GM18861 (cell line): ENCODE results near the gene FGF11.
"Not testable (repeated sequence)": the region's sequence is repeated elsewhere in the genome, so short reads cannot be mapped to it uniquely, and the experiment has no call there.

Source experiments
- ATAC-seq: cut with Tn5 transposase; IDR thresholded peaks from one replicate; pipeline ENCODE4 v1.9.1; 2021; ENCODE audit not compliant: unreplicated experiment

Gene FGF11

DNA sequence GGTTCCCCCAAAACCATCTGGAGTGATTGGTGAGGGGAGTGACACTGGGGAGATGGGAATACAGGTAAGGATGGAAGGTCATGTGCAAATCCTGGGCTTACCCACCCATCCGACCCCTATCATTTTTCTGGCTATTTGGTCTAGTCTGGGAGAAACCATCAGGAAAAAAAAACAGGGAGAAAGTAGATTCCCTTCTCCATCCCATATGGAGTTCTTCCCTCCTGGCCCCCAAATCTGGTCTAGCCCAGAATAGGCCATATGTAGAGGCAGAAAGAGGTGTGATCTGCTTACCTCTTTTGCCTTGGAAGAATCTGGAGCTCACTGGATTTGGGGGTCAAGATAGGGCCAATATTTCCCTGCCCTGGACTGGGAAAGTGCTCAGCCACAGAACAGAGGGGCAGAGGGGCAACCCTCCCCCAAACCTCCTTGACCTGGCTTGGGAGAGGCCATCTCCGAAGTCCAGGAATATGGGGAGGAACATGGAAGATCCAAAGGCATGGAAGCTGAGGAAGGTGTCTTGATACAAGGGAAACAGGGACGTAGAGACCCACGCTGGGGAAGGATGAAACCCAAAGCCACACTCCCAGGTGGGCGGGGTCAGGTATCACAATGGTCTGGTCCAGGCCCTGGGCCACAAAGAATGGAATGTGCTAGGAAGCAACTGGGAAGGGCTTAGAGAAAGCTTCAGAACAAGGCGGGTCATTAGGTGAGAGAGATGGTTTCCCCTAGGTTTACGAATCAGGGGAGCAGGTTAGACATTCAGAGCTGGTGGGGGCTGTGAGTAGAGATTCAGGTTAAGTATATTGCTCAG, 21.7 kb downstream of the FGF11 start:
- ATAC-seq: no peak

GRCh38 chr17:7462474-7463371, 23.4 kb downstream of the FGF11 start:
- ATAC-seq: no peak

DNA sequence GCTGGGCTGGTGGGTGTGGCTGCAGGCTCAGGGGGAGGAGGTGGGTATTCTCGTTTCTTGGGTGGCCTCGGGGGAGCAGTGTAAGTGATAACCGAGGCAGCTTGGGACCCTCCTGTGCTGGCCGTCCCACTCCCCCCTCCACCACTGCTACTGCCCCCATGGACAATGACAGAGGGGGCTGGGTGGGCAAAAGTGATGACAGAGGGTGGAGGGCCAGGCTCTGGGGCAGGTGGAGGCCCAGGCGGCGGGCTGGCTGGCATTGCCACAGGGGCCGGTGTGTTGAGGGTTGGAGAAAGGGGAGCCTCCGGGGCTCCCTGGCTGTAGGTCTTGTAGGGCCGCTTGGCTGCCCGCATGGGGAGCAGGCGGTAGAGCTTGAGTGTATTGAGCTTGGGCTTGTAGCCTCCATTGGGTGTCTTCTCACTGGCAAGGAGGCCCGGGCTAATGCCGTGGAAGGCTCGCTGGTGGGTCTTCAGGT, 24.1 kb downstream of the FGF11 start:
- ATAC-seq: no peak

DNA sequence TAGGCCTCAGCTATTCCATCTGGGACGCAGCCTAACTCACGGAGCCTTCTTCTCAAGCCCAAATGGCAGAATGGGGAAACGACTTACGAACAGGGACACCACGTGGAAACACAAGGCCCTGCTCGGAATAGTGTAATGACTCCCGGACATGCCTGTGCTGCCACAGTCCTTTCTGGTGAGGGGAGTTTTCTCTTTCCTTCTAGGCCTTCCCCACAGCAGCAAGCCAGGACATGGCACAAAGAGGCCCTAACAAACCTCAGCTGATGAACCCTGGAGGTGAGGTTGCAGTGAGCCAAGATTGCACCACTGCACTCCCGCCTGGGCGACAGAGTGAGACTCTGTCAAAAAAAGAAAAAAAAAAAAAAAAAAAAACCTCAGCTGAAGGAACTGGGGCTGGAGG, 24.8 kb downstream of the FGF11 start:
- ATAC-seq: no peak

GRCh38 chr17:7465597-7466275, 26.4 kb downstream of the FGF11 start:
- ATAC-seq: no peak

DNA sequence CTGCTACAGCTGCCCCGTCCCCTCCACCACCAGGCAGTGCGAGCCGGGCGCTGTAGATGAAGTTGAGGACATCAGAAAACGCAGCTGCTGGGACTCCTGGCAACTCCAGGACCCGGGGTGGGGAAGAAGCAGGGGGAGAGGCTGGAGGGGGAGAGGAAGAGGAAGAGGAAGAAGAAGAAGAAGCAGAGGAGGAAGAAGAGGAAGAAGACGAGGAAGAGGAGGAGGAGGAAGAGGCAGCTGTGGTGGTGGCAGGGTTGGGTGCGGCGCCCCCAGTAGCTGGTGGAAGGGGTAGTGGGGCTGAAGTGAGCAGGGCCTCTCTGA, 27.0 kb downstream of the FGF11 start:
- no peak for ATAC-seq

DNA sequence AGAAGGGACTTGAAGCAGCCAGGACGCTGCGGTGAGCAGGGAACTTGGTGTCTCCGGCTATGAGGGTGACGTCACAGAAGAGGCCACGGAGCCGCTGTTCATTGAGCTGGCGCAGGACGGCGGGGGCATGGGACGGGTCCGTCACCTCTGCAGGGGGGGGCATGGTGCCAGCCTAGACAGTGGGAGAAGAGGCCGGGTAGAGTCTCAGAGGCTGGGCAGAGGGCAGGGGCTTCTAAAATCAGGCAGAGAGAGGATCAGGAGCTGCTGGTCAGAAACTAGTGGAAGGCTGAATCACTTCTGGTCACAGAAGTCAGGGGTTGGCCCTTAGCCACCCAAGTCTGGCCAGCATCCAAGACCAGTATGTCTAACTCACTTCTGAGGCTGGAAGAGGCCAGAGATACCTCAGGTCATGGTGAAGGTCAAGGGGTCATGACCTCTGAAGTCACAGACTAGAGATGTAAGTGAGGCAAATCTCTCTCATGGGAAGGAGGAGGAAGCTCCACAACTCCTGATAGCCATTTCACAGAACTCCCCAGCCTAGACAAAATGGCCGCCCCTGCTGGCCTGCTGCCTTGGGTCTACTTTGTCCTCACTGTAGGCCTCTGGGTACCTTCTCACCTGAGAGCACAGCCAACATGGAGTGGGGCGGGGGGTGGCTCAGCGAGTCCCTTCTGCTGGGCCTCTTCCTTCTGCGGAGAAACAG, 27.5 kb downstream of the FGF11 start:
- no peak for ATAC-seq

- ATAC-seq: no peak
Observed at GRCh38 chr17:7467498-7467897, 28.2 kb downstream of the FGF11 start.

DNA sequence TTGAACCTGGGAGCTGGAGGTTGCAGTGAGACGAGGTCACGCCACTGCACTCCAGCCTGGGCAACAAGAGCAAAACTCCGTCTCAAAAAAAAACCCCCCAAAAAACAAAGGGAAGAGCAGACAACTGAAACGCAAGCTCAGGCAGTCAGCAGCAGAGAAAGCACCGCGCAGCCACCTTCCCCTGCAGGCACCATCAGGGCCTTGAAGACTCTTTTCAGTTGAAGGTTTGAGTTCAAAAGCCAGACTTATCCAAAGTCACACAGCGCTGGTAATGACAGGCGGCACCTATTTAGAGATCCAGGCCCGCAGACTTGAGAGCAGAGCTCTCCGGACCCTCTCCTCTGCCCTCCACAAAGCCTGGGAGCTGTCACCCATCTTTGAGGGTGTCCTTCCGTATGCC, 29.0 kb downstream of the FGF11 start:
- no peak for ATAC-seq

GRCh38 chr17:7468804-7469389, 29.6 kb downstream of the FGF11 start:
- ATAC-seq: no peak

DNA sequence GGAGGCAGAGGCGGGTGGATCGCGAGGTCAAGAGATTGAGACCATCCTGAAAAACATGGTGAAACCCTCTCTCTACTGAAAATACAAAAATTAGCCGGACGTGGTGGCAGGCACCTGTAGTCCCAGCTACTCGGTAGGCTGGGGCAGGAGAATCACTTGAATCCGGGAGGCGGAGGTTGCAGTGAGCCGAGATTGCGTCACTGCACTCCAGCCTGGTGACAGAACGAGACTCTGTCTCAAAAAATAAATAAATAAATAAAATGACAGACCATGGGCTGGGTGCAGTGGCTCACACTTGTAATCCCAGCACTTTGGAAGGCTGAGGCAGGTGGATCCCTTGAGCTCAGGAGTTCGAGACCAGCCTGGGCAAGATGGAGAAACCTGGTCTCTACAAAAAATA, 30.5 kb downstream of the FGF11 start:
- ATAC-seq: not testable (repeated sequence)

DNA sequence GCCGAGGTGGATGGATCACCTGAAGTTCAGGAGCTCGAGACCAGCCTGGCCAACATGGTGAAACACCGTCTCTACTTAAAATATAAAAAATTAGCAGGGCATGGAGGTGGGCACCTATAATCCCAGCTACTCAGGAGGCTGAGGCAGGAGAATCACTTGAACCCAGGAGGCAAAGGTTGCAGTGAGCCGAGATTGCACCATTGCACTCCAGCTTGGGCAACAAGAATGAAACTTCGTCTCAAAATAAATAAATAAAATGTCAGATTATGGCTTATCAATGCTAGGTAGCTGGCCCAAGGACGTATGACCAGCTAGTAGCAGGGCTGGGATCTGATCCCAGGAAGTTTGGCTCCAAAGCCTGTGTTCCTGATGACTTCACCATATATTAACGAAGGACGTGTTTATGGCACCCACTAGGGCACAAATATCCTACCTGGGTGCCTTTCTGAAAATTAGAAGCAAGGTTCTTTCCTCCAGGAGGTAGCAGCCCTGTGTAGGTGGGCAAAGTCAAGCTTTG, 31.2 kb downstream of the FGF11 start:
- ATAC-seq: not testable (repeated sequence)

DNA sequence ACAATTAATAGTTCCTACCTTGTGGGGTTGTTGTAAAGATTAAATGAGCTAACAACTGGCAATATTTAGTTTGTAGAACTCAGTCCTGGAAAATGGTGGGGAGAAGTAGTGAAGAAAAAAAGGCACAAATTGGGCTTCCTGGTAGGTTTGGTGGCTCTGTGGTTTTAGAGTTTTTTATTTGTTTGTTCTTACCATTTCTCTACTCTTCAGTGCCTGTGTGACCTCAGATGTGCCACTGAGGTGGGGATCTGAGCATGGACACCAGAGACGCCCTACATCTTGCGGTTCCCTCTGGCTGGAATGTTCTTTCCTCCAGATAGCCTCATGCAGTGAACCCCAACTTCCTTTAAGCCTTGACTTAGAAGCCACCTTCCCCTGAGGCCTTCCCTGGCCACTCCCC, 32.4 kb downstream of the FGF11 start:
- no peak for ATAC-seq

GRCh38 chr17:7474767-7475166, 35.5 kb downstream of the FGF11 start:
- not testable (repeated sequence) for ATAC-seq

DNA sequence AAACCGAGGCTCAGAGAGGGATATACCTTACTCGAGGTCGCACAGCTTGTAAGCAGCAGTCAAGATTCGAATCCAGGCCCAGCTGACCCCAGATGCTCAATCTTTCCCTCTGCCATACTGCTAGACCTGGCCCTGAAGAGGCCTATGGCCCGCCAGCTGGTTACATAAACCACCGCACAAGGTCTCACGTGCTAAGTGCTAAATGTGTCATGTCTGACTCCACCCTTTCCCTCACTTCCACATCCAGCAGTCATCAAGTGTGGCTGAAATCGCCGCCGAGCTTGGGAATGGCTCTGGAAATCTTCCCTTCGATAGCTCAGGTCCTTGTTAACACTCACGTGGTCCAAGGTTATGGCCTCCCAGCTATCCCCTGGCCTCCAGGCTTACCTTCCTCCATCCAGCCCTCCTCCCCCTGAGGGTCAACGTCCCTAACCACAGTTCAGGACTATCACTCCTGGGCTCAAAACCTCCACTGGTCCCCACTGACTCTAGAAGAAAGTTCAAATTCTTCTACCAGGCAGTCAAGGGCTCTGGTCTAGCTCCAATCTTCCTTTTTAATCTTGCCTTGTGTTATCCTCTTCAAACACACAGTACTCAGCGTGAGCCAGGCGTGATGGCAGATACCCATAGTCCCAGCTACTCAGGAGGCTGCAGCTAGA, 36.6 kb downstream of the FGF11 start:
- no peak for ATAC-seq

GRCh38 chr17:7476494-7476893, 37.2 kb downstream of the FGF11 start:
- no peak for ATAC-seq

GRCh38 chr17:7476951-7477350, 37.6 kb downstream of the FGF11 start:
- ATAC-seq: no peak

DNA sequence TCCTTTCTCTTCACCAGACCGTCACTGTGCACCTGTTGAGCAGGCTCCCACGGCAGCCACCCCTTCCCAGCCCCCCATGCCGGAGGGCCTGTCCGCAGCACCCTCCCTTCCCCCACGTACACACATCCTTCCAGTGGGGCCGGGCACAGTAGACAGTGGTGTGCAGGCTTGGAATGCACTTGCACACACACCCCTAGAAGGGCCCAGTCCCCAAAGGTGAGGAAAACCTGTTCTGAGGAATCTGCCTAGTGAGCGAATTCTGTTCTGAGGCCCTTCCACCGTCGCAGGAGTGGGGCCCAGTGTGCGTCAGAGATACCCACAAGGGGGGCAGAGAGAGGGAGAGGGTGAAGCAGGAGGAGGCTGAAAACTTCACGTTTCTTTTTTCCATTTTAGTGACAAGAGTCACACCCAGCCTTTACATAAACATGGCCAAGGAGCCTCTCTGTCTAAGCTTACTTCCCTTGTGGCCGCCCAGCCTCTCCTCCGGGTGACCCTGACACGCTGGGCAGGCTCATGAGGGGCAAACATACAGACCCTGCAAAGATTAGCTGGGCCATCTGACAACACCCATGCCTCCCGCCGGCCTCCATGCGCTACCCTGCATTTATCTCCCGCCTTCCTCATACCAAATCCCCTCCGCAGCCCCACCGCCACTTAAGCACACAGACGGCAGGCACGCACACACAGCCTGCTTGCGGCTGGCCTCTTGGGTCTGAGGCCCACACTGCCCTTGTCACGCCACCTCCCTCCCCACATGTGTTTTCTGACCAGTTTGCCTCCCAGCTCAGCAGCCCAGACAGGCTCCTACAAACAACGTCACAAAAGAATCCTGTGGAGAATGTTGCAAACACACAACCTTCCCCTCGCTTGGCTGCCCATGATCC, 38.3 kb downstream of the FGF11 start:
- no peak for ATAC-seq
